Stimulated activated CD4-positive, alpha-beta T cell treated with anti-CD3 and anti-CD28 coated beads, Interleukin-12 subunit alpha, Interleukin-12 subunit beta, amount 100 ng/mL, for 24 hours (primary cell): Measurements from ENCODE around the gene VIPR2.

ENCODE experiments used
- DNase-seq, 2 experiments: peaks; one replicate each; pipeline ENCODE4 v3.0.0-alpha.2; 2020; ENCODE audit warnings: low read depth in 2 of 2

Gene VIPR2

DNA sequence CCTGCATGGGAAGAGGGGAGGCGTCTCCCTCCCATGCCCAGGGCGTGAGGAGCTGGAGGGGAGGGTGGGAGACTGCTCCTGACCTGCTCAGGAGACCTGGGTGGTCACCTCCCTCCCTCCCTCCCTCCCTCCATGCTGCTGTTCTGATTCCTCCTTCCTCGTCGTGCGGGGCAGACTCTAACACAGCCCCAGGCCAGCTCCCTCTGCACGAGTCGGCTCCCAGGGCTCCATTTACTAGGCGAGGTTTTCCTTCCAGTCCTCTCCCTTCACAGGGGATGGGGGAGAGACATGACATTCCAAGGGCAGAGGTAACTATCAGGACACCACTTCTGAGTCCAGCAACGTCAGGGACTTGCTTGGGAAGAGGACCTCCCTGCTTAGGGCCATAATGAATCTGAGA lies 23.6 kb downstream of the VIPR2 start:
- DNase-seq: no peak

DNA sequence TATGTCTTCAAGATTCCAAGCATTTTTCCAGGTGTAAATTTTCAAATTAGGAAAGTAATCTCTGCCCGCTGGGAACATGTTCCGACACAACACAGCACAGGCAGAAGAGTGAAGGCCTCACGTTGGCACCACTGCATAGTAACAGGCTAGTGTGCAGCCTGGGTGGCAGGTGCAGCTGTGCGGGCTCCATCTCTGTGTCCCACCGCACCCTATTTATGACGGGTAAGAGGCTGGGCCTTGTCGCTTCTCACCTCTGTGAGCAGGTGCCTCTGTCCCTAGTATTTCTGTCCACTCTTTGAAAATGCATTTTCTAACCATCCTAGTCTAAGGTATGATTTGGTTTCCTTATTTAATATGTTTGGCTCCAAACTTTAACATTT lies 24.1 kb downstream of the VIPR2 start:
- DNase-seq: no peak

DNA sequence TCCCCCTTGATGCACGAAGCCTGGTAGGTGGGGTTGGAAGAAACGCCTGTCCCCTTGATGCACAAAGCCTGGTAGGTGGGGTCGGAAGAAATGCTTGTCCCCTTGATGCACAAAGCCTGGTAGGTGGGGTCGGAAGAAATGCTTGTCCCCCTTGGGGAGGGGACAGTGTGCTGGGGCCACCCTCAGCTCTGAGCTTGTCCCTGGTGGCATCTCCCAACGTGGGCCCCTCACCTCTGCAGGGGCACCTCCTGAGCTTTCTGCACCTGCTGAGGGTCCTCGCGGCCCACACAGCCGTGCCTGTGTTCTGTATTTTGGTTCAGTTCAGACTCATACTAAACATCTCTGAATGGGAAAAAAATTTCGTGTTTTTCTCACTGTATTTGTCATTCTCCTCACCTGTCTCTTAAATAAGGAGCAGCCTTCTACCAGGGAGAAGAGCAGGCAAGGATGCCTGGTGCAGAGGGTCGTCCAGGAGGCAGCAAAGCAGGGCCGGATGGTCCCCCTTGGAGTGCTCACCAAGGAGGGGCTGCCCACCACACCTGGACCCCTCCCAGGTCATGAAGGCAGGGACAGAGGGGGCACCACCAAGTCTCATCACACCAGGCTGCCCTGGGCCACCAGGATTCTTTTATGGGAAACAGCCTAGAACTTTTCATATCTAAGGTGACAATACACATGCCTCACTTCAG lies 24.7 kb downstream of the VIPR2 start:
- DNase-seq: no peak

DNA sequence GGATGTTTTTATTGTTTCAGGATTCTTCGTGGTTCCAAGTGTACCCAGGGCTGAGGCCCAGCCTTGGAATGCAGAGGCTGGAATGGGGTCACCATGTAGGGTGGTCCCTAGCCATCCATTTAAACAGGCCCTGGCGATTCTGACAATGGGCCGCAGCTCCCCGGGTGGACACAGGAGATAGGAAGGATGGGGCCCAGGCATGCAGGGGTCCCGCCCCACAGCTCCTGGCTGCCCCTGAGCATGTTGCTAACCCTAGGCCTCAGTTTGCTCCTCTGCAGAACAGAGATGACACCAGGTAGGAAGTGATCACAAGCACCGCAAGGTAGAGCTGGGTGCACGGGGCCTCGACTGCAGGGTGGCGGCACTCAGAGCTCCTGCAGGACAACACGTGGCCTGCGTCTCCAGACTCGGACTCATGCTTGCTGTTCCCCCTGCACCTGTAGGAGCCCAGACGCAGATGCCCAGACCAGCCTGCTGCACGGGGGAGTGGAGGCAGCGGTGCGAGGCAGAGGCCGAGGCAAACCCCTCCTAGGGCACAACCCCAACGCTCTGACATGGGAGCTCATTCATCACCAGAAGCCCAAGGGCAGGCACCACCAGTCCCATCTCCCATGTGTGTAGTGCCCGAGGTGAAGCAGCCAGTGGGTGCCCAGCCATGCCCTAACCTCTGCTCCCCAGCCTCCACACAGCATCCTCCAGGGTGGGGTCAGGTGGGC lies 25.5 kb downstream of the VIPR2 start:
- DNase-seq: no peak

DNA sequence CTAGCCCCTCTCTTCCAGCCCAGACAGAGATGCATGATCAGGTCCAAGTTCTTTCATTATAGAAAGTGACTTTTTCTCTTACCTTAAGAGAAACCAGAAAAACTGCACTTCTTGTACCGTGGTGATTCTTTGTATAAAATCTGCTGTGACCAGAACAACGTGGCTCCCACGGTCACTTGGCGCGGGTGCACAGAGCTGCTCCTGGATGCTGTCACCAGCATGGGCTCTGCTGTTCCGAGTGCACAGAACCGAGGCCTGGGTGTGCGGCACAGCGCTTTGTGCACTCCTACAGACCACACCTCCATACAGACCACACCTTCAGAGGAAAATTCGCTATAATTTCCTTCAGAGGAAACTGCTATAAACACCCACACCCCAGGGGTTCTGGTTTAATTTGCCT lies 26.0 kb downstream of the VIPR2 start:
- no peak for DNase-seq

DNA sequence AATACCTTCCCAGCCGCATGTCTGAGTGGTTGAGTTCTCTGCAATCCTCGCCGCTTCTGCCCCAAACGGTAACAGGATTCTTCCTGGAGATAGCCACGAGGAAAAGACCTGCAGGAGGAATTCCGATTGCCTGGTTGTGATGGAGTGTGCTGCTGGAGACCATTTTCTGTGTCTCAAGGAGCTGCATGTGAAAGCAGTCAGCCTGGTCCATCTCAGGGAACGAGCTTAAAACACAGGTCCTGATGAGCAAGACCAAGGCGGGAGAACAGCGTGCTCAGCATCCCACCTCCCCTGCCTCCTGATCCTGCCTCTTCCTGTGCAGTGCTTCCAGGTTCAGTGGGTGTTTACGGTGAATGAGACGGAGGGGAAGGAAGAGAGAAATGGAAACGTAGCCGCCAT lies 26.5 kb downstream of the VIPR2 start:
- no peak for DNase-seq

DNA sequence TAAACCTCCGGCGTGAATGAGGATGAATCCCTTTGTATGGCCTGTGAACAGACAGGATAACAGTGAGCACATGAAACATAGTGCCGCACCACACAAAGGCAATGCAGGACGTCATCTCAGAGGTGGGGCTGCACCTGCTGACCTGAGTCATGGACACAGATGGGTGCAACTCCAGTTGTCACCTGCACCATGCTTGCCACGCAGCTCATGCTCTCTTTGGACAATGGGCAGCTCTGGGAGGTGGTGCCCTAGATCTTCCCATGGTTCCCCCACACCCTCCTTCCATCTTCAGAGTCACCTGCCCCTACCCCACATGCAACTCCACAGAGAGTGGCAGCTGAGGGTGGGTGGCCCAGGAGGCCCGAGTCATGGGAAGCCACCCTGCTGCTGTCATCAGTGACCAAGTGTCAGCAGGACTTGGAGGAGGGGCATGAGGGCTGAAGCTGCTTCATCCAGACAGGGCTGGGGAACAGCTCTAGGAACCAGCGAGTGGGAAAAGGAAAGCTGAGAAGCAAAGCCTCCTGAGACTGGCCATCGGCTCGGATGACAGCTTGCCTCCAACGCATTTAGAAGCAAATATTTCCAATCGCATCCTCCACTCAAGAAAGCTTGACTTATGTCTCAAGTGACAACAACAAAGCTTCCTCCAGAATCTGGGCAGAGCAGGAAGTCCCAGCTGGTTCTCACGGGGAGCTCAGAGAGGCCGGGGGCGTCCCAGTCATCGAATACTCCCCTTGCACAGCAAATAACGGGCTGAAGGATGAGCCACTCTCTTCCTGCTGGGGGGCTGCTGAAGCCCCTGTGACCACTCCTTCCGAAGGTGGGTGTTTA lies 27.1 kb downstream of the VIPR2 start:
- no peak for DNase-seq

DNA sequence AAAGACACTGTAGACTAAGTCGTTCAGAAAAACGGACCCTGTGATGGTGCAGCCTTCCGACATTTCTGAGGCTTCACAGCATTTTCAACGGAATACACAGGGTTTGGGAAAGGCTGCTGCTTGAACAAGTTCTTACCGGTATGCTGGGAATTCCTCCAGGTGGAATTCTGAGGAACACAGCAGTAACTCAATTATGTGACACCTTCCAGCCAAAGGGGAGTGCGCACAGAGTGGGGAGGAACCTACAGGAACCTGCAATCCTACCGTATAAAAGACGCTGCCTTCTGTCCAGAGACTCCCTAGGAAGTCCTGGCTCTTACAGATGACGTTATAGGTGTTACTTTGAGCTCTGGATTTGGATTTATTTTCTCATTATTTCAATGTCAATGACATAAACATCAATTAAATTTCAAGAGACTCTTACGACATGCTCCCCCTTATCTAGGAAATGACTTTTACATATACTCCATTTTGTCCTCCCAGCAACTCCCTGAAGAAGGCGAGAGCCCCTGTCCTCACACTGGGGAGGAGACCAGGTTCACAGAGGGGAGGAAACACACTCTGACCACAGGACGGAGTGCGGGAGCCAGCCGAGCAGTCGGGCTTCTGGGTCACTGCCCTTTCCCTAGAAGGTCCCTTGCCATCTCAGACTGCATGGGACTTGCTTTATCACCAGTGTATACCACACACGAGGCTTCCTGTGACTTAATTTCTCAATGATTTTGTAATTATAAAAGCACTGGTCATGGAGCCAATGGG lies 27.9 kb downstream of the VIPR2 start:
- DNase-seq: no peak

DNA sequence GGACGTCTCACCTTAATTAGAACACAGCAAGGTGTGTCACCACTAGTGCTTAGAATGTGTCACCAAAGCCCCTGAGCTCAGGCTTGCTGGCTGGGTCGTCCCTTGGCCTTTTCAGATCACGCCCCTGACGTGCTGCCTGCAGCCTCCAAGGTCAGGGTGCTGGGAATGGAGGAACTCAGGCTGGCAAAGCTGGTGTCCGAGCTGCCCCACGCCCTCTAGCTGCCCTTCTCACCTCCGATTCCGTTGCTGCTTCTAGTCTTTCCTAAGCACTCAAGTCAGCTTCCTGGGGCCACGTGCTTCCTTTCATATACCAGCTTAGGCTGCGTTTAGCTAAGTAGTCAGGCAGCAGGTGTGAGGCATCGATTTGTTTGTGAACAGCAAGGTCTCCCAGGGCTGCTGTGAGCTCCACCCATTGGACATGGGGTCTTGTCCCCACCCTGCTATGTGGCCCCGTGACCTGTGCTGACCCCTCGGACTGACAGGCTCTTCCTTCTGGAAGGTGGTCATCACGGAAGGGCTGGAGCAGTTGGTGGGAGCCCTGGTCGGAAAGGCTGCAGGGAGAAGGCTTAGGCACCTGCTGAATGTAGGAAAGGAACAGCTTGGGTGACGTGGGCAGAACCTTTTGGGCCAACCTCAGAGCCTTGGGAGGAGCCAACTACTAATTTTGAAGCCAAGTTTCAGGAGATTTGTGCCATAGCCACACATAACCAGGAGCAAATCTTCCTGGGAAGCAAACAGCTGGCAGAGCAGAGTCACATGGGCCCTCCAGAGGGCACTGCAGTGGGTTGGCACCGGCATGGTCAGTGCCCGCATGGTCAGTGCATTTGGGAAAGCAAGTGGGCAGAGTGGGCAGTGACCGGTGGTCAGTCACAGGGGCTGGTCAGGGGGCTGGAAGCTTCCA lies 28.8 kb downstream of the VIPR2 start:
- DNase-seq: no peak

DNA sequence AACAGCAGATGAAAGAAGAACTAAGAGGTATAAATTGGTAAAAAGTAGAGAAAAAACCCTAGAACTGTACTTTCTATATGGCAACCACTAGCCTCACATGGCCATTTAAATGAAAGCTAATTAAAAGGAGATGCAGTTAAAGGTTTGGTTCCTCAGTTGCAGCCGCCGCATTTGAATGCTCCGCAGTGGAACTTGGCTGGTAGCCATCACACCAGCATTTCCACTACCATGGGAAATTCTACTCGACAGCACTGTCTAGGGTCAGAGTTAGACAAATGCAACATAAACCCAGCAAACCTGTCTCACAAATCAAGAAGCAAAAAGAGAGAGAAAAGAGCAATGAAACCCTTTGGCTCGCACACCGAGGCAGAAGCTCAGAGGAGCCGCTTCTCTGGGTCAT lies 29.7 kb downstream of the VIPR2 start:
- DNase-seq: no peak

DNA sequence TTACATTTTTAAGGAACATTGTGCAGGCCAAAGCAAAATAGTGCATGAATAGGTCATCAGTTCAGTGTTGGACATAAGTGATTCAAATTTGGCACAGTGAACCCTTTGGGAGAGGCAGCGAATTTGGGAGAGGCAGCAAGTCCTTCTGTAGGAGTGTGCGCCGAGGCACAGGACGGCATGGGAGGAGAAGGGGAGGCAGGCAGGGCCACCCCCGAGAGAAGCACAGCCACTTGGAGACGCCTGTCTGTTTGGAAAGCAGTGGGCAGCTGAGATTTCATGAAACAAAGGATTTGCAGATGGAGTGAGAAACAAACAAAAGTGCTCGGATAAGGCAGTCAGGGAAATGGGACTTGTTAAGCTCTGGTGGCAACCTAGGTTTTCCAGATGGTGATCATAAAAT lies 30.6 kb downstream of the VIPR2 start:
- DNase-seq: no peak

DNA sequence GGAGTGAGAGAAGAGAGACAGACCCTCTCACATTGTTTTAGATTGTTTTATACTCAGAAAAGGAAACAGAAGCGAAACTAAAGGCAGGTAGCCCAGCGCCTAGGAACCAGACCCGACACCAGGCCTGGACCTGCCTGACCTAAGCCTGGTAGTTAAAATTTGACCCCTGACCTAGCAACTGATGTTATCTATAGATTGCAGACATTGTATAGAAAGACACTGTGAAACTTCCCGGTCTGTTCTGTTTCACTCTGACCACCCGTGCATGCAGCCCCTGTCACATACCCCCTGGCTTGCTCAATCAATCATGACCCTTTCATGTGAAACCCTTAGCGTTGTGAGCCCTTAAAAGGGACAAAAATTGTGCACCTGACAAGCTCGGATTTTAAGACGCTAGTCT lies 31.6 kb downstream of the VIPR2 start:
- no peak for DNase-seq

DNA sequence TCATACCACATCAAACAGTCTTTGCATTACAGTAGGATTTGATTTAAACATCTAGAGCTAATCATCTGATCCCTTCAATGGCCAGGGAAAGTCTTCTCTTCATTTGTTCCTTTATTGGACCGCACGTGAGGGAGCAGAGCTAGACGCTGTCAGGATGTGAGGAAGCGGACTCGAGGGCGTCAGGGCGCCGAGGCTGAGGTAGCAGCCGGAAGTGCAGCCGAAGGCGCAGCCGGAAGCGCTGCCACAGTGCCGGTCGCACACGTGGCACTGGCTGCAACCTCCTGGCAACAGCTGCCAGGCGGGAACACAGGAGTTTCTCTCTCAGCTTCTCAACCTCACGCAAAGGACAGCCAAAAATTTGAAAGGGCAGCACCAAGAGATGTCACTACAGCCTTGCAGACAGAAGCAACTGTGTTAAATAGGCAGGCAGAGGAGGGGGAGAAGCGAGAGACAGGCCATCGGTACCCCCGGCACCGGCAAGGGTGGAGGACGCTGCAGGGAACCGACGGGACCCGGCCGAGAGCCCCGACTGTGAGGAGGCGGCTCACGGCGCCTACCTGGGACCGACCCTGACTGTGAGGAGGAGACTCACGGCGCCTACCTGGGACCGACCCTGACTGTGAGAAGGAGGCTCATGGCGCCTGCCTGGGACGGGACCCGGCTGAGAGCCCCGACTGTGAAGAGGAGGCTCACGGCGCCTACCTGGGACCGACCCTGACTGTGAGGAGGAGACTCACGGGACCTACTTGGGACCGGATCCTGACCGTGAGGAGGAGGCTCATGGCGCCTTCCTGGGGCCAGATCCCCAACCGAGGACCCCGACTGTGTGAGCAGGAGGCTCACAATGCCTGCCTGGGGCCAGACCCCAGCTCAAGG lies 32.3 kb downstream of the VIPR2 start:
- DNase-seq: no peak

DNA sequence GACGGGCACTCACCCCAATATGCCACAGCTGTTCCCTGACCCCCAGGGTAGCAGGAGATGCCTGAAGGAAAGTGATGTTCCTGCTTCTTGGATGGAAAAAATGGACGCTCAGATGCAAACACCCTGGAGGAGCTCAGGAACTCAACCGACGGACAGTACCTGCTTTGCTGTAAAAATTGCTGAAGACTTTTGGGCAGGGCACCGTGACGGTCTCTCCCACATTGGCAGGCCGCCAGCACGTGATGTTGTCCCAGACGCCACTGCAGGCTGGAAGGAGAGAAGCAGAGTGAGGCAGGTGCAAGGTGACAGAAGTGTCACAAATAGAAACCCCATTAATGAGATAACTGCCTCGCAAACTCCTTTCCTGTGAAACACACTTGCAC lies 35.0 kb downstream of the VIPR2 start:
- DNase-seq: no peak

DNA sequence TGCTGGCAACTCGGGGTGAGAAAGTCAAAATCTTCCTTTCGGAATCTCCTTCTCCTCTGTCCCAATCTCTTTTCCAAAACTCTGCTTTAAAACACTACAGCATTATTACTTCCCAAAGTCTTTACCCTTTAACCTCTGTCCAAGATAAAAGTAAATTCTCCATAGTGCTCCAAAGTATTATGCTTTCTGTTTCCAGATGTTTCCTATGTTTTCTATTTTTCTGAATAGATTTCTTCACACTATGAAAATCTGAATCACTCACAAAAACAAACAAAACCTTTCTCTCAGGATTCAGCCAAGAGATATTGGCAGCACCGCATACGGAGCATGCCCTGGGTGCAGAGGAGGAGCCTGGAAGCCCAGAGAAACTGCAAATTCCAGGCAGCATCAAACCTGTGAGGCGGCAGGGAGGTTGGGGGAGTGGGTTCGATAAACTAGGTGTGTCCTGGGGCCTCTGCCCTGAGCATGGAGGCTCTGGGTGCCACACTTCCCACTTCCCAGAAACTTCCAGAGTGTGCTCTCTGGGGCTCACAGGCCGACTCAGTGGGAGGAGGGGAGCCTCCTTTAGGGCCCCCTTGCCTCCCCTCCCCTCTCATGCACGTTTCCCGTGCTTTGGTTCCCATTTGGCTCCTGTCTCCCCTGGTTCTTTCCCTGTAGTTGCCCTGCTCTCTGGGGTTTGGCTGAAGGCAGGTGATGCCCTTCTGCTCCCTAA lies 35.6 kb downstream of the VIPR2 start:
- DNase-seq: no peak

DNA sequence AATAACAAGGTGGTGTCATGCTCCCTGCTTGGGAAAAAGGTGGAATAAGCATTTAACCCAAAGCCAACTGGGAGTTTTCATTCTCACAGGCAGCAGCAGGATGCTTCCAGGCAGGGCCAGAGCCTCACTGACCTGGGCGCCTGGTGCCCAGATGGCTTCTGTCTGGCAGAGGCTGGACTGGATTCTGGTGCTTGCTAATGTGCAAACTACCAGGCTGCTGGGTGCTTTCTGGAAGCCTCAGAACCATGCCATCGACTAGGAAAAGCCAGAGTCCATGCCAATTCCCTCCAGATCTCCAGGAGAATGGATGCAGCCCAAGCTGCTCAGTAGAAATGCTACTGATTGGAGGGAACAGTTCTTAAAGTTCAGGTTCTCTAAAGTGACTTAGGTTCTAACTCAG lies 36.2 kb downstream of the VIPR2 start:
- DNase-seq: no peak

DNA sequence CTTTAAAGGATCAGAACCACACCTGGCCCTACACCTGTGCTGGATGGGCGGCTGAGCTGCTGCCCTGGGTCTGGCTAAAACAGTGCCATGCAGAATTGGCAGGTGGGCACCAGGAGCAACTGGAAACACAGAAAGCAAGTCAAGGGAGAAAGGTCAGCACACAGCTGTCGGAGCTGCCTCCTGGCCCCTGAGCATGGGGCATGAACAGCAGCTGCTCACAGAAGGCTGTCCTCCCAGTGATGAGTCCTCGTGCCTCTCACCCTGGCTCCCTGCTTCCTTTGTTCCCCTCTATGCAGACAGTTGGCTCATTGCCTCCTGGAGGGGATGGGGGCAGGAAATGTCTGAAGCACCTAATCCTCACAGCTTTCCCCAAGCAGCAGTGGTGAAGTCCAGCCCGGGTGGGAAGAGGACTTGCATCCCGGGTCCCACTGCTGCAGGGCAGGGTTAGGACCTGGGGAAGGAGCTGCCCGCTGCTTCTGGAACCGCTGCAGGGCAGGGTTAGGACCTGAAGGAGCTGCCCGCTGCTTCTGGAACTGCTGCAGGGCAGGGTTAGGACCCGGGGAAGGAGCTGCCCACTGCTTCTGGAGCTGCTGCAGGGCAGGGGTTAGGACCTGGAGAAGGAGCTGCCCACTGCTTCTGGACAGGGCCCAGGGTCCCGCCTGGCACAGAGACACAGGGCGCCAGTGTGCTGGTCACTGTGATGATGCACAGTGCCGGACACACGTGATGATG lies 37.3 kb downstream of the VIPR2 start:
- no peak for DNase-seq
